Right lobe of liver (tissue), 4 donors: Measurements from ENCODE around the gene ESPN.

Source experiments
- POLR2A ChIP-seq: fragments of 450-650 bp; IDR thresholded peaks from one replicate; pipeline ENCODE4 v1.6.1; 2017; ENCODE audit warnings: antibody characterized with exemption, mild to moderate bottlenecking
- TF ChIP-seq, protein P1 (sequence below), 4 donors: fragments of 200-600 bp in 3 of 4; fragments of 450-650 bp in 1 of 4; IDR thresholded peaks; one replicate each; pipeline versions ENCODE4 v1.5.1 to v1.8.0; 2016 to 2022; ENCODE audit warnings: antibody characterized with exemption in 4 of 4, mild to moderate bottlenecking in 2 of 4
- donor health status: DM: no; HTN: no; CAD: no.
- donor health status: DM: no; HTN: no; CAD: no.
- donor health status: DM: no; HTN: yes; CAD: no.

DNA sequence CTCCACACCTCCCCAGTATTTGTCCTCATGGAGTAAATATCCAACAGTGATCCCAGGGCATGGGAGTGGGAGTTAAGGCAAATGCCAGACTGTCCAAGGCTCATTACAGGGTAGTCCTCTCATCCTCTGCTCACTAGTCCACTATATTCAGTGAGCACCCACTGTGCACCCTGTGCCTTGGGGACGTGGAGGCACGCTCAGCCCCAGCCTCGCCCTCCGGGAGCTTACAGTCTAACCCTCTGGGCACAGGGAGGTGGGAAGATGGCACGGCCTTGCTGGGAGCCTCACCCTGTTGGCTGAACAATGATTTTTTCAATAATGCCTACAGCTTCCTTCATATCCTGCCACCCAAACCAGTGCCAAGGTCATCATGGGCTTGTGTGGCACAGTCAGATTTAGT is 7.7 kb upstream of the ESPN start:
- TF ChIP-seq, protein P1, sequence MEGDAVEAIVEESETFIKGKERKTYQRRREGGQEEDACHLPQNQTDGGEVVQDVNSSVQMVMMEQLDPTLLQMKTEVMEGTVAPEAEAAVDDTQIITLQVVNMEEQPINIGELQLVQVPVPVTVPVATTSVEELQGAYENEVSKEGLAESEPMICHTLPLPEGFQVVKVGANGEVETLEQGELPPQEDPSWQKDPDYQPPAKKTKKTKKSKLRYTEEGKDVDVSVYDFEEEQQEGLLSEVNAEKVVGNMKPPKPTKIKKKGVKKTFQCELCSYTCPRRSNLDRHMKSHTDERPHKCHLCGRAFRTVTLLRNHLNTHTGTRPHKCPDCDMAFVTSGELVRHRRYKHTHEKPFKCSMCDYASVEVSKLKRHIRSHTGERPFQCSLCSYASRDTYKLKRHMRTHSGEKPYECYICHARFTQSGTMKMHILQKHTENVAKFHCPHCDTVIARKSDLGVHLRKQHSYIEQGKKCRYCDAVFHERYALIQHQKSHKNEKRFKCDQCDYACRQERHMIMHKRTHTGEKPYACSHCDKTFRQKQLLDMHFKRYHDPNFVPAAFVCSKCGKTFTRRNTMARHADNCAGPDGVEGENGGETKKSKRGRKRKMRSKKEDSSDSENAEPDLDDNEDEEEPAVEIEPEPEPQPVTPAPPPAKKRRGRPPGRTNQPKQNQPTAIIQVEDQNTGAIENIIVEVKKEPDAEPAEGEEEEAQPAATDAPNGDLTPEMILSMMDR (IDR thresholded peaks at IDR 0.05) = no peak
- TF ChIP-seq POLR2A = no peak
